Astrocyte (in vitro differentiated cells and primary cell): Measurements from ENCODE around the gene IFIH1.

ENCODE experiments used
- EZH2 ChIP-seq: IDR thresholded peaks from 2 replicates; pipeline ENCODE4 v1.6.1; 2012; ENCODE audit warnings: mild to moderate bottlenecking, low read length, inconsistent platforms; ENCODE audit not compliant: insufficient read depth
- TF ChIP-seq, protein P1 (sequence below): IDR thresholded peaks from 2 replicates; pipeline ENCODE4 v1.5.1; 2011; ENCODE audit warnings: low read depth, mild to moderate bottlenecking, inconsistent platforms, low read length, moderate library complexity; ENCODE audit not compliant: insufficient read depth

DNA sequence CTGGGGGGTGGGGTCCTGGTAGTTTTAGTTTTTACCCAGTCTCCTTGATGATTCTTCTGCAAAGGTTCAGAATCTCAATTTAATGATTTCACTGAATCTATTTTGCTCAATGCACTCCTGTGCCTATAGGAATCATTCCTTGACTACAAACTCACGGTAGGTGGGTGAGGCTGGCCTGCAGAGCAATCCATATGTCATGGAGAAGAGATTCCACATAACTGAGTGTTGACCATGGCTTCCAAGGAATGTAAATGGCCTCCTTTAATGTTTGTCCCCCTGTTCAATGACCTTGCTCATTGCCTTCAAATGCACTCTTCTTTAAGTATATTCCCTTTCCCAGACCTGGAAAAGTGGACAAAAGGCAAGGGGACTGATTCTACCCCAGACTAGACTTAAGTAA is 87.7 kb downstream of the IFIH1 start:
- TF ChIP-seq, protein P1, sequence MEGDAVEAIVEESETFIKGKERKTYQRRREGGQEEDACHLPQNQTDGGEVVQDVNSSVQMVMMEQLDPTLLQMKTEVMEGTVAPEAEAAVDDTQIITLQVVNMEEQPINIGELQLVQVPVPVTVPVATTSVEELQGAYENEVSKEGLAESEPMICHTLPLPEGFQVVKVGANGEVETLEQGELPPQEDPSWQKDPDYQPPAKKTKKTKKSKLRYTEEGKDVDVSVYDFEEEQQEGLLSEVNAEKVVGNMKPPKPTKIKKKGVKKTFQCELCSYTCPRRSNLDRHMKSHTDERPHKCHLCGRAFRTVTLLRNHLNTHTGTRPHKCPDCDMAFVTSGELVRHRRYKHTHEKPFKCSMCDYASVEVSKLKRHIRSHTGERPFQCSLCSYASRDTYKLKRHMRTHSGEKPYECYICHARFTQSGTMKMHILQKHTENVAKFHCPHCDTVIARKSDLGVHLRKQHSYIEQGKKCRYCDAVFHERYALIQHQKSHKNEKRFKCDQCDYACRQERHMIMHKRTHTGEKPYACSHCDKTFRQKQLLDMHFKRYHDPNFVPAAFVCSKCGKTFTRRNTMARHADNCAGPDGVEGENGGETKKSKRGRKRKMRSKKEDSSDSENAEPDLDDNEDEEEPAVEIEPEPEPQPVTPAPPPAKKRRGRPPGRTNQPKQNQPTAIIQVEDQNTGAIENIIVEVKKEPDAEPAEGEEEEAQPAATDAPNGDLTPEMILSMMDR: no peak
- TF ChIP-seq EZH2: no peak
